HG02610 (cell line): ENCODE data around the gene GPRASP2.

Experiments used
- ATAC-seq: cut with Tn5 transposase; IDR thresholded peaks from one replicate; pipeline ENCODE4 v1.9.1; 2021; ENCODE audit warnings: mild to moderate bottlenecking, moderate library complexity; ENCODE audit not compliant: unreplicated experiment

GPRASP2 gene

DNA sequence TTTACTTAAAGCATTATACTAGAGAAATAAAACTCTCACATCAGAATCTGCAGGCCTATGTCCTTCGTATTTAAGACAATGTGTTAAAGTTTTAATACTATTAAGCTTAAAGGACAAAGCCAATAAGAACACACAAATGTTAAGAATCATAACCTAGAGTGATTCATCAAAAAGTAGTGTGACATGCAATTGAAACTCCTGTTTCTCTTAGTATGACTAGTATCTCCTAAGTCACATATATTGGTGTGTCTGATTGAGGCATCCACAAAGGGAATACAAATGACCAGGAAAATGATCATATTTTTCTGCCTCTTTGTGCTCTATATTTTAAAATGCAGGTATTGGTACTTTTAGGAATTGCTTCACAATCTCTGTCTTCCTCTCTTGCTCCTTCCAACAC, 32.1 kb downstream of the GPRASP2 start:
- no peak for ATAC-seq

DNA sequence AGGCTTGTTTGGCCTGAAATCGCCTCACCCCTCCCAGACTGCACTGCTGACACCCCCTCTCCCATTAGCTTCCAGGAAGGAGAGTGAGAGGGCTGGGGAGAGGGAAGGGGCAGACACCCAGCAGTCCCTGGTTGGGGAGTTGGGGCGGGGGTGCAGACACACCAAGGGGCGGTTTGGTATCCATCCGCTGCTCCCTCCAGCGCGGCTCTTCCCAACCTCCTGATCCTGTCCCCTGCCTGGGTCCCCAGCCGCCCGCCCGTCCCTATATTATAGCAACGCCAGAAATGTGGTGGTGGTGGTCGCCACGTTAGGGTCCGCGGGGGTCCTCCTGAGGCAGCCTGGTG, 33.2 kb downstream of the GPRASP2 start:
- no peak for ATAC-seq

GRCh38 chrX:102745857-102746584, 33.8 kb downstream of the GPRASP2 start:
- ATAC-seq: peak; percentile 55

GRCh38 chrX:102765217-102765616, 53.0 kb downstream of the GPRASP2 start:
- no peak for ATAC-seq

GRCh38 chrX:102765809-102766208, 53.6 kb downstream of the GPRASP2 start:
- no peak for ATAC-seq

DNA sequence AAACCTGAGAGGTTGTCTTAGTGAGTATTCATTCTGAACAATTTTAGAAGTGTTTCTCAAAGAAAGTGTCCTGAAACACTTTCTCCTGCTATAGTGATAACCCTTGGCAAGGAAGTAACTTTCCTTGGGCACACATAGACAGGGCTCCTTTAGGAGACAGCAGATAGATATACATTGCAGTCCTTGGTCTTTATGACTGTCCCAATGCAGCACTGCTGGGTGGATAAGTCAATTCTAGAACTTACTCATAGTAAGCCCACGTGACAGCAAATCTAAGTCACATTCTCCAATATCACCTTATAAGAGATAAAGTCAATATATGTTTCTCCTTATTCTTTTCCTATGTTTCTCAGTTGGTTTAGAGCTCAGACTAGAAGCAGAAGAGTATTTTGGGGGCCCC, 55.0 kb downstream of the GPRASP2 start:
- ATAC-seq: no peak
